AG20443 (cell line): Measurements from ENCODE around the gene ZNF714.
"Not testable (repeated sequence)": the region's sequence is repeated elsewhere in the genome, so short reads cannot be mapped to it uniquely, and the experiment has no call there.

ENCODE experiments used
- DNase-seq: peaks from one replicate; pipeline ENCODE4 v3.0.0; 2012; ENCODE audit warnings: low spot score, mixed read lengths

The ZNF714 gene

GRCh38 chr19:21130097-21130775 lies 48.2 kb downstream of the ZNF714 start:
- no peak for DNase-seq

GRCh38 chr19:21133633-21134032 lies 51.6 kb downstream of the ZNF714 start:
- no peak for DNase-seq

GRCh38 chr19:21134934-21135366 lies 52.9 kb downstream of the ZNF714 start:
- no peak for DNase-seq

GRCh38 chr19:21135433-21135832 lies 53.4 kb downstream of the ZNF714 start:
- DNase-seq = no peak

GRCh38 chr19:21138130-21138529 lies 56.1 kb downstream of the ZNF714 start:
- DNase-seq = no peak

- DNase-seq = not testable (repeated sequence)
Observed at GRCh38 chr19:21141006-21141405, 59.0 kb downstream of the ZNF714 start.

- peak; percentile 88 for DNase-seq
Observed at GRCh38 chr19:21141787-21142464, 59.9 kb downstream of the ZNF714 start, which contains the start of gene ZNF431. ZNF431 (plus strand) TSS chr19:21142040; CDS start chr19:21142184, 144 bp downstream.

GRCh38 chr19:21143428-21143827 lies 61.4 kb downstream of the ZNF714 start:
- DNase-seq = no peak

- DNase-seq = no peak
Observed at GRCh38 chr19:21143854-21144253, 61.9 kb downstream of the ZNF714 start.

- DNase-seq = no peak
Observed at GRCh38 chr19:21147540-21147939, 65.5 kb downstream of the ZNF714 start.

GRCh38 chr19:21148681-21149080 lies 66.7 kb downstream of the ZNF714 start:
- no peak for DNase-seq

- DNase-seq = no peak
Observed at GRCh38 chr19:21149877-21150276, 67.9 kb downstream of the ZNF714 start.

- no peak for DNase-seq
Observed at GRCh38 chr19:21151460-21151859, 69.5 kb downstream of the ZNF714 start.

GRCh38 chr19:21158523-21159135 lies 76.6 kb downstream of the ZNF714 start:
- DNase-seq = no peak

- DNase-seq = no peak
Observed at GRCh38 chr19:21164541-21164940, 82.5 kb downstream of the ZNF714 start.

- DNase-seq = no peak
Observed at GRCh38 chr19:21166436-21166835, 84.4 kb downstream of the ZNF714 start.
